HUES64 (cell line): ENCODE measurements around the gene L1CAM.
A peak's percentile ranks its signal among the peaks of the same experiment; 100 is the strongest.

ENCODE experiments used
- H3K27ac ChIP-seq: 2 replicates; pipeline ENCODE4 v1.7.0; 2013; ENCODE audit warnings: low read depth, low read length, inconsistent platforms
- H3K27me3 ChIP-seq: 2 replicates; pipeline ENCODE4 v1.6.1; 2013; ENCODE audit warnings: mild to moderate bottlenecking, low read length; ENCODE audit not compliant: insufficient read depth
- H3K36me3 ChIP-seq: 2 replicates; pipeline ENCODE4 v1.6.1; 2013; ENCODE audit warnings: mild to moderate bottlenecking, low read length; ENCODE audit not compliant: insufficient read depth
- H3K4me1 ChIP-seq: 2 replicates; pipeline ENCODE4 v1.6.1; 2013; ENCODE audit warnings: mild to moderate bottlenecking, low read length, moderate library complexity; ENCODE audit not compliant: insufficient read depth
- H3K4me3 ChIP-seq: 2 replicates; pipeline ENCODE4 v1.5.1; 2013; ENCODE audit warnings: mild to moderate bottlenecking, low read length, moderate library complexity
- H3K9ac ChIP-seq: 2 replicates; pipeline ENCODE4 v1.6.1; 2013; ENCODE audit warnings: mild to moderate bottlenecking, low read depth, low read length
- H3K9me3 ChIP-seq: 2 replicates; pipeline ENCODE4 v1.6.1; 2013; ENCODE audit warnings: low read depth, low read length; ENCODE audit not compliant: insufficient read depth
- WGBS: fragments of 150-250, 120-280 bp; methylation state at CpG from one replicate; pipeline ENCODE4 v1.1.7; 2013; ENCODE audit warnings: missing lambda C conversion rate; 5-methylcytosine and 5-hydroxymethylcytosine counted together

Gene L1CAM

DNA sequence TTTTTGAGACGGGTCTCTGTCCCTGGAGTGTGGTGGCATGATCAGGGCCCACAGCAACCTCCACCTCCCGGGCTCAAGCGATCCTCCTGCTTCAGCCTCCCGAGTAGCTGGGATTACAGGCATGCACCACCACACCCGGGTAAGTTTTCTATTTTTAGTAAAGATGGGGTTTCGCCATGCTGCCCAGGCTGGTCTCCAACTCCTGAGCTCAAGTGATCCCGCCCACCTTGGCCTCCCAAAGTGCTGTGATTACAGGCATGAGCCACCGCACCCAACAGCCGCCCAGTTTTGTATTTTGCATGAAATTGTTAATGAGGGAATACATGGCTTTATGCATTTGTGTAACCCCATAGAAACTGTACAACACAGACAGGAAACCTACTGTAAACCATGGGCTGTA, 42.9 kb upstream of the L1CAM start:
- H3K4me1 ChIP-seq, result peaks cover 8% of the 10 kb centered on the region; the same call in 1 of the 2 replicates
- no peak overlapping the region for H3K27ac ChIP-seq
- H3K36me3 ChIP-seq, result peaks cover 37% of the 10 kb centered on the region
- H3K27me3 ChIP-seq, result no peaks in the 10 kb centered on the region
- H3K9ac ChIP-seq, result no peak overlapping the region
- 82% methylated on average over 8 of the region's 9 CpGs for WGBS
- no peaks in the 10 kb centered on the region for H3K9me3 ChIP-seq
- peak overlapping the region; percentile 34; the same call in 1 of the 2 replicates for H3K4me3 ChIP-seq

DNA sequence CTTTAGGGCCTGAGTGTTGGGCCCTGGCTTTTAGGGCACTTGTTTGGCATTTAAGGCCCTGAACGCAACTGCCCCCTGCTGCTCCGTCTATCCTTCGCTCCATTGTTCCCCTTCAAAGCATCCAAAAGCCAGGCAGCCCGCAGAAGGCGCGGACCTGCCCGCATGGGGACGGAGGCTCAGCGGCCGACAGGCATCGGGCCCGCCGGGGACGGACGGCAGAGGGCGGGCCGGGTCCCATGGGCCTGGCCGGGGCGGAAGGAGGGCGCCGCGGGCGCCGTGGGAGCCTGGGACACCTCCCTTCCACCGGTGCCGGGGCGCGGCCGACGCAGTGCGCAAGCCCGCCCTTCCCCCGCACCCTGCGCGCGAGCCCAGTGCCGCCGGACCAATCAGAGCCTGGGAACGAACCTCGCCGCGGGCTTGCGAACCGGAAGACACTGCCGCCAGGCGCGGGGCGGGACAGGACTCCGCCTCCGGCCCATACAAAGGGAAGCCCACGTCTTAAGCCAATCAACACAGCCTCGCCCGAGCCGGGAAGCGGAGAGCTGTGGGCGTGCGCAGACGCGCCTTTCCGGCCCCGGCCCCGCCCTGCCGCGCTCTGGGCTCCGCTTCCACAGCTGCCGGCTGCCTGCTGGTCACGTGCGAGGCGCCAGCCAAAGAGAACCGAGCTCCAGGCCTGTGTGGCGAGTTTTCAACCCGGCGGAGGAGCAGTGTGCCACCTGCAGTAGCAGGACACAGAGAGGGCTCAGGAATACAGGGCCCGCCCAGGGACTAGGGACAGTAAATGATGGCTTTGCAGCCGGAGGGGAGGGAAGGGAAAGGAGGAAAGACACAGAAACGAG, 42.2 kb upstream of the L1CAM start:
- Histone ChIP-seq H3K27me3 (no peaks in the 10 kb centered on the region), H3K4me3 (peak overlapping the region; percentile 77), H3K4me1 (peaks cover 8% of the 10 kb centered on the region; the same call in 1 of the 2 replicates), H3K9ac (peak overlapping the region; percentile 88), H3K27ac (peak overlapping the region; percentile 97), H3K9me3 (no peaks in the 10 kb centered on the region), H3K36me3 (peaks cover 37% of the 10 kb centered on the region)
- WGBS, result under 1% methylated on average over 76 of the region's 76 CpGs

DNA sequence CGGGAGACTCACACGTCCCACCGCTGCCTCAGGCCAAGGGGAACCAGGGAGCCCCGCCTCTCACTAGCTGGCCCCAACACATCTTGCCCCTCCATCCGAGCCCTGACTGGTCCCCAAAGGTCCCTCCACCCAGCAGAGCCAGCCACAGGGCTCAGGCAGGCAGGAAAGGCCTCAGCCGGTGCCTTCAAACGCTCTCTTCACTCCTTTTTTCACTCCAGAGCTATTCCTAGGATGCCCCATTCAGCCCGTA, 41.6 kb upstream of the L1CAM start:
- Histone ChIP-seq H3K27ac (peak overlapping the region; percentile 97), H3K9me3 (no peaks in the 10 kb centered on the region), H3K36me3 (peaks cover 33% of the 10 kb centered on the region), H3K9ac (peak overlapping the region; percentile 88), H3K4me3 (peak overlapping the region; percentile 77), H3K27me3 (no peaks in the 10 kb centered on the region), H3K4me1 (peaks cover 8% of the 10 kb centered on the region; the same call in 1 of the 2 replicates)
- 3% methylated on average over 8 of the region's 8 CpGs for WGBS

- peaks cover 8% of the 10 kb centered on the region; the same call in 1 of the 2 replicates for H3K4me1 ChIP-seq
- peak overlapping the region; percentile 77 for H3K4me3 ChIP-seq
- H3K9ac ChIP-seq, result peak overlapping the region; percentile 88
- H3K36me3 ChIP-seq, result peaks cover 27% of the 10 kb centered on the region
- no peaks in the 10 kb centered on the region for H3K27me3 ChIP-seq
- peak overlapping the region; percentile 97 for H3K27ac ChIP-seq
- WGBS, result 12% methylated on average over 30 of the region's 31 CpGs
- H3K9me3 ChIP-seq, result no peaks in the 10 kb centered on the region
Measured at GRCh38 chrX:153926858-153927671, 41.1 kb upstream of the L1CAM start.

GRCh38 chrX:153926552-153926857, 40.5 kb upstream of the L1CAM start:
- Histone ChIP-seq H3K27ac (peak overlapping the region; percentile 97; the same call in 1 of the 2 replicates), H3K9me3 (no peaks in the 10 kb centered on the region), H3K27me3 (no peaks in the 10 kb centered on the region), H3K4me3 (peak overlapping the region; percentile 77), H3K4me1 (peaks cover 8% of the 10 kb centered on the region; the same call in 1 of the 2 replicates), H3K9ac (peak overlapping the region; percentile 36; the same call in 1 of the 2 replicates), H3K36me3 (peaks cover 22% of the 10 kb centered on the region)
- 21% methylated on average over 2 of the region's 4 CpGs for WGBS

- peaks cover 8% of the 10 kb centered on the region; the same call in 1 of the 2 replicates for H3K4me1 ChIP-seq
- 3% methylated on average over 56 of the region's 59 CpGs for WGBS
- peaks cover 17% of the 10 kb centered on the region for H3K36me3 ChIP-seq
- no peaks in the 10 kb centered on the region for H3K27me3 ChIP-seq
- no peaks in the 10 kb centered on the region for H3K9me3 ChIP-seq
- peak within 1 kb of the TSS; percentile 78 for H3K9ac ChIP-seq
- H3K27ac ChIP-seq, result peak within 1 kb of the TSS; percentile 97; the same call in 1 of the 2 replicates
- peak within 1 kb of the TSS; percentile 77 for H3K4me3 ChIP-seq
Measured at GRCh38 chrX:153925739-153926551, 40.0 kb upstream of the L1CAM start, which contains the start of gene ARHGAP4. Gene ARHGAP4, minus strand, starts transcription at chrX:153926264. Its CDS starts 62 bp downstream, at chrX:153926202.

GRCh38 chrX:153925387-153925738, 39.4 kb upstream of the L1CAM start:
- peaks cover 11% of the 10 kb centered on the region; the same call in 1 of the 2 replicates for H3K36me3 ChIP-seq
- peaks cover 8% of the 10 kb centered on the region; the same call in 1 of the 2 replicates for H3K4me1 ChIP-seq
- H3K27ac ChIP-seq, result peak overlapping the region; percentile 60; the same call in 1 of the 2 replicates
- 56% methylated on average over 4 of the region's 4 CpGs for WGBS
- peak overlapping the region; percentile 78 for H3K9ac ChIP-seq
- H3K27me3 ChIP-seq, result no peaks in the 10 kb centered on the region
- H3K4me3 ChIP-seq, result peak overlapping the region; percentile 77
- no peaks in the 10 kb centered on the region for H3K9me3 ChIP-seq

DNA sequence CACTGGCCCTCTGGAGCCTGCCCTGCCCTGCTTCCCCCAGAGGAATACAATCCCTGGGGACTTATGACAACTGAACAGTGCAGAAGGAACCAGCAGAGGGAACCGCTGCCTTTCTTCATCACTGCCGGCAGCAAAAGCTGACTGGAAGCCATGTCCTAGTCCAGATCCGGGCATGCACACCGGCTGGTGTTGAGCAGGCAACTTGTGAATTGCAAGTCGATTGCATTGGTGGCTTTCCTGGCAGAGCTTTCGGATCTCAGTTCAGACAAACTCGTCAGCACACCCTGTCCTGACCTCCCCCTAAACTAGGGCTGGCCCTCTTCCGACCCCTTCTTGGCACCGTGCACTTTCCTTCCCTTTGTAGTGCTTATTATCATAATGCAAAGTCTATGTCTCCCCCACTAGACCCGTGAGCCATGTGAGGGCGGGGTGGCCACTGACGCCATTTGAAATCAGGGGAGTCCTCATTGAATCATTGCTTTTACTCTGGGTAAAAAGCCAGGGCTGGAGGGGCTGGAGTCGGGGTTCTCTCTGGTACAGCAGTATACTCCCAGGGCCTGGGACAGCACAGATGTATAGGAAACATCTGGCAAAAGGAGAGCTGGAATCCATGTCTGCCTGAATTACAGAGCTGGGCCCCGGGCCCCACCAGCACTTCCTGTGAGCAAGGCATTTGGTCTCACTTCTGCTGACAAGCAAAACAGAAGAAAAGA, 38.3 kb upstream of the L1CAM start:
- 67% methylated on average over 14 of the region's 14 CpGs for WGBS
- Histone ChIP-seq H3K27me3 (no peaks in the 10 kb centered on the region), H3K9ac (no peak overlapping the region), H3K27ac (no peak overlapping the region), H3K9me3 (no peaks in the 10 kb centered on the region), H3K4me1 (peaks cover 8% of the 10 kb centered on the region; the same call in 1 of the 2 replicates), H3K4me3 (no peak overlapping the region), H3K36me3 (peaks cover 2% of the 10 kb centered on the region; the same call in 1 of the 2 replicates)

- Histone ChIP-seq H3K4me3 (no peak overlapping the region), H3K9ac (no peak overlapping the region), H3K27ac (no peak overlapping the region), H3K36me3 (peaks cover 10% of the 10 kb centered on the region; the same call in 1 of the 2 replicates), H3K4me1 (peaks cover 8% of the 10 kb centered on the region; the same call in 1 of the 2 replicates), H3K9me3 (no peaks in the 10 kb centered on the region), H3K27me3 (no peaks in the 10 kb centered on the region)
- 76% methylated on average over 25 of the region's 25 CpGs for WGBS
Measured at GRCh38 chrX:153922932-153923857, 37.2 kb upstream of the L1CAM start.
